K562 (cell line): Measurements from ENCODE around the gene METAP1. TPM values are rescaled to one million over a fixed set of nuclear protein-coding genes. Genes with fewer than 3 reads are reported as not detected.

Experiments used
- ATAC-seq: fragments of 200-7000 bp; cut with Tn5 transposase; 3 replicates; pipeline ENCODE4 v1.9.1; 2020; ENCODE audit warnings: moderate library complexity
- BruUV-seq: library from RNA; stranded (reverse); fragments of 400-500 nt; replicated peaks from 2 replicates; lab custom pipeline; 2021; lab: Mats Ljungman, UMichigan
- CTCF ChIA-PET: fragments of 300-600 bp; formaldehyde crosslinking; extraction: SDS; loops from one replicate; lab custom pipeline; 2021; ENCODE audit warnings: low intra/inter-chr PET ratio; lab: Yijun Ruan, JAX
- POLR2A ChIA-PET: fragments of 300-600, 350-650 bp; sonication (Branson Sonifier 250); formaldehyde crosslinking; extraction: SDS; loops from one replicate; lab custom pipeline; 2021; ENCODE audit warnings: antibody characterized with exemption, inconsistent platforms; lab: Yijun Ruan, JAX
- DNase-seq, 4 experiments: peaks; one replicate each; pipeline versions ENCODE4 v3.0.0 to v3.0.0-alpha.2; 2011 to 2018; ENCODE audit warnings: low spot score in 3 of 4, mixed read lengths in 3 of 4; ENCODE audit errors: extremely low read depth in 1 of 4
- FAIRE-seq: peaks from 2 replicates; lab custom pipeline; 2011; peaks lifted over from hg19 to GRCh38; lab: Jason Lieb, UNC
- H2AFZ ChIP-seq: 2 replicates; pipeline ENCODE4 v1.6.0; 2011; ENCODE audit warnings: low read depth, low read length, control low read depth, inconsistent platforms
- H3K27ac ChIP-seq: fragments of 200-600 bp; 3 replicates; pipeline ENCODE4 v1.8.0; 2011; ENCODE audit warnings: low read depth, mild to moderate bottlenecking, control low read depth, inconsistent platforms, low read length, moderate library complexity, mixed read lengths; ENCODE audit errors: extremely low read depth
- H3K27me3 ChIP-seq, 2 experiments: fragments of 300-600 bp in 1 of 2; 2 replicates in 1 of 2; 3 replicates in 1 of 2; pipeline versions ENCODE4 v1.6.0 to v1.8.0; 2011; ENCODE audit warnings: inconsistent platforms in 2 of 2, low read length in 2 of 2, mild to moderate bottlenecking in 1 of 2, mixed read lengths in 1 of 2, moderate library complexity in 1 of 2; ENCODE audit not compliant: control insufficient read depth in 2 of 2, insufficient read depth in 2 of 2
- H3K36me3 ChIP-seq: fragments of 300-600 bp; 3 replicates; pipeline ENCODE4 v1.8.0; 2011; ENCODE audit warnings: mild to moderate bottlenecking, low read length, inconsistent platforms; ENCODE audit not compliant: control insufficient read depth, insufficient read depth
- H3K4me1 ChIP-seq, 2 experiments: fragments of 200-600 bp in 1 of 2; replicated peaks in 1 of 2; 2 replicates in 1 of 2; 3 replicates in 1 of 2; pipeline versions ENCODE4 v1.5.1 to v1.8.0; 2011; ENCODE audit warnings: inconsistent platforms in 2 of 2, low read length in 2 of 2, mild to moderate bottlenecking in 1 of 2, mixed read lengths in 1 of 2, moderate library complexity in 1 of 2; ENCODE audit not compliant: control insufficient read depth in 2 of 2, insufficient read depth in 2 of 2
- H3K4me2 ChIP-seq: 2 replicates; pipeline ENCODE4 v1.6.1; 2011; ENCODE audit warnings: low read length, control low read depth, inconsistent platforms, mixed read lengths; ENCODE audit not compliant: insufficient read depth
- H3K4me3 ChIP-seq: fragments of 200-600 bp; sonication (generic), shearing (Covaris generic); 2 replicates; pipeline ENCODE4 v1.5.1; 2016; ENCODE audit warnings: control low read depth, inconsistent platforms
- H3K79me2 ChIP-seq: fragments of 200-600 bp; 3 replicates; pipeline ENCODE4 v1.8.0; 2011; ENCODE audit warnings: low read length, inconsistent platforms; ENCODE audit not compliant: control insufficient read depth, insufficient read depth
- H3K9ac ChIP-seq, 2 experiments: 2 replicates each; pipeline versions ENCODE4 v1.6.0 to v1.6.1; 2011; ENCODE audit warnings: low read depth in 2 of 2, low read length in 2 of 2, control low read depth in 1 of 2, inconsistent platforms in 1 of 2, mild to moderate bottlenecking in 1 of 2, mixed read lengths in 1 of 2; ENCODE audit not compliant: insufficient read depth in 1 of 2
- H3K9me1 ChIP-seq: one replicate; pipeline ENCODE4 v1.6.0; 2011; ENCODE audit warnings: inconsistent platforms, mild to moderate bottlenecking, low read length, moderate library complexity; ENCODE audit not compliant: control insufficient read depth, insufficient read depth
- H3K9me3 ChIP-seq: replicated peaks from 2 replicates; pipeline ENCODE4 v1.5.1; 2011; ENCODE audit warnings: low read depth, low read length, inconsistent platforms; ENCODE audit not compliant: control insufficient read depth, insufficient read depth
- H4K20me1 ChIP-seq: replicated peaks from 2 replicates; pipeline ENCODE4 v1.6.1; 2011; ENCODE audit warnings: low read length, inconsistent platforms, mixed read lengths; ENCODE audit not compliant: control insufficient read depth, insufficient read depth
- ARID2 ChIP-seq: fragments of 450-650 bp; IDR thresholded peaks from 2 replicates; pipeline ENCODE4 v1.6.1; 2017; ENCODE audit warnings: antibody characterized with exemption, mild to moderate bottlenecking
- BCLAF1 ChIP-seq, 2 experiments: fragments of 450-650 bp in 1 of 2; IDR thresholded peaks; 2 replicates each; pipeline ENCODE4 v1.6.1; 2011 to 2017; ENCODE audit warnings: low read depth in 2 of 2, antibody characterized with exemption in 1 of 2, borderline replicate concordance in 1 of 2, low read length in 1 of 2, mild to moderate bottlenecking in 1 of 2, mixed read lengths in 1 of 2; ENCODE audit not compliant: control insufficient read depth in 1 of 2
- BRD4 ChIP-seq: fragments of 200-600 bp; sonication (generic); IDR thresholded peaks from 2 replicates; pipeline ENCODE4 v1.6.1; 2017; ENCODE audit warnings: inconsistent platforms
- BRF1 ChIP-seq: IDR thresholded peaks from 3 replicates; pipeline ENCODE4 v1.6.1; 2011; ENCODE audit warnings: borderline replicate concordance, mild to moderate bottlenecking; ENCODE audit not compliant: insufficient read length; ENCODE audit errors: extremely low read depth
- C11orf30 ChIP-seq: fragments of 450-650 bp; IDR thresholded peaks from 2 replicates; pipeline ENCODE4 v1.6.1; 2016; ENCODE audit warnings: low read depth, mild to moderate bottlenecking
- E2F8 ChIP-seq: fragments of 450-650 bp; IDR thresholded peaks from 2 replicates; pipeline ENCODE4 v1.7.1; 2018; ENCODE audit warnings: mild to moderate bottlenecking, low read depth; ENCODE audit not compliant: partially characterized antibody
- FOSL1 ChIP-seq: fragments of 200-800 bp; sonication (Bioruptor generic); conservative IDR thresholded peaks from 2 replicates; pipeline ENCODE4 v1.6.1; 2016; ENCODE audit warnings: missing genetic modification characterization, missing compliant biosample characterization
- JUND ChIP-seq, 2 experiments: IDR thresholded peaks; 2 replicates in 1 of 2; 3 replicates in 1 of 2; pipeline ENCODE4 v1.6.1; 2011; ENCODE audit warnings: borderline replicate concordance in 2 of 2, low read depth in 2 of 2, low read length in 2 of 2, improper control_type of control experiment in 1 of 2, missing biosample characterization in 1 of 2, missing genetic modification characterization in 1 of 2, missing genetic modification reagents in 1 of 2
- MAZ ChIP-seq, 2 experiments: fragments of 450-650 bp in 1 of 2; sonication (generic) in 1 of 2; formaldehyde crosslinking; IDR thresholded peaks in 1 of 2; conservative IDR thresholded peaks in 1 of 2; 2 replicates each; pipeline versions ENCODE4 v1.4.0 to v1.5.0; 2020; ENCODE audit warnings: mild to moderate bottlenecking in 1 of 2, missing genetic modification reagents in 1 of 2
- NR1H2 ChIP-seq: sonication (generic); formaldehyde crosslinking; IDR thresholded peaks from 2 replicates; pipeline ENCODE4 v1.4.0; 2020; ENCODE audit warnings: mild to moderate bottlenecking, missing genetic modification reagents
- POLR2A ChIP-seq: fragments of 450-650 bp; conservative IDR thresholded peaks from 2 replicates; pipeline ENCODE4 v1.6.1; 2016
- RBM25 ChIP-seq: fragments of 200-400 bp; formaldehyde crosslinking; IDR thresholded peaks from 2 replicates; pipeline ENCODE4 v1.6.1; 2018; ENCODE audit warnings: low read length, low read depth, moderate library complexity; ENCODE audit not compliant: severe bottlenecking
- SMARCA5 ChIP-seq: fragments of 450-650 bp; IDR thresholded peaks from 2 replicates; pipeline ENCODE4 v1.6.1; 2016
- SOX6 ChIP-seq: fragments of 450-650 bp; IDR thresholded peaks from 2 replicates; pipeline ENCODE4 v1.6.1; 2014; ENCODE audit warnings: mild to moderate bottlenecking
- SPI1 ChIP-seq: IDR thresholded peaks from 2 replicates; pipeline ENCODE4 v1.6.1; 2011; ENCODE audit warnings: low read depth, low read length, control low read depth, borderline replicate concordance
- ZNF316 ChIP-seq: fragments of 450-650 bp; IDR thresholded peaks from 2 replicates; pipeline ENCODE4 v1.6.1; 2016
- ZNF583 ChIP-seq: fragments of 250-450 bp; sonication (Bioruptor Pico); IDR thresholded peaks from 2 replicates; pipeline ENCODE4 v1.4.0; 2020
- WGBS: fragments of 100-300 bp; shearing (Covaris generic); methylation state at CpG from one replicate; pipeline ENCODE4 v1.1.6; 2016; ENCODE audit warnings: low coverage, mixed read lengths; ENCODE audit not compliant: insufficient coverage; ENCODE audit errors: missing lambda C conversion rate; 5-methylcytosine and 5-hydroxymethylcytosine counted together
- in situ Hi-C: fragments of 300-500 bp; cut with MboI; formaldehyde crosslinking; loops from 4 replicates; pipeline ENCODE4 v1.15.0; 2018; ENCODE audit warnings: inconsistent platforms, mixed read lengths
- intact Hi-C: fragments of 100-400 bp; cut with micrococcal nuclease; formaldehyde crosslinking; loops from 2 replicates; pipeline ENCODE4 v1.14.2; 2022
- polyA plus RNA-seq, 8 experiments: library from polyadenylated mRNA; depleted of rRNA in 4 of 8; stranded (reverse) in 5 of 8; unstranded in 3 of 8; fragments of >200 nt; fragmentation: Nextera tagmentation in 2 of 8; fragmentation: Illumina TruSeq in 1 of 8; extraction: Ambion mirVana in 2 of 8; extraction: Trizol in 1 of 8; gene quantifications; 2 replicates each; pipeline versions ENCODE4 v1.2.1 to v1.2.3, GENCODE V29; 2011 to 2014; ENCODE audit warnings: inconsistent platforms in 1 of 8, missing spikeins in 1 of 8
- total RNA-seq, 7 experiments: library from RNA; depleted of rRNA in 6 of 7; stranded (reverse); fragments of >200 nt in 6 of 7; fragmentation: Illumina TruSeq in 2 of 7; extraction: Trizol in 2 of 7; gene quantifications; 2 replicates each; pipeline versions ENCODE4 v1.2.1 to v1.2.3, GENCODE V29; 2011 to 2021; ENCODE audit warnings: low replicate concordance in 1 of 7

Gene METAP1
- total and polyA plus RNA-seq, 9 of the 15 experiments (the other 6 are each of a cell fraction or from before 2014, with no cell fraction given), result 31.4 to 77.6 (median 59.5) TPM

- ChIA-PET CTCF (no interaction called here), POLR2A (interaction anchor here (0.7 to 1.0 kb wide), 2 partner anchors 22 to 855 kb away, joined by 3 to 4 read pairs; partner anchors contain the start of gene EIF4E)
- ATAC-seq, result peak; percentile 59
- Histone ChIP-seq H3K4me1 (no peaks in the 10 kb centered on the region; a peak in 2 of 5 replicates), H3K9ac (no peak overlapping the region; a peak in 1 of 4 replicates), H3K9me1 (no peaks in the 10 kb centered on the region), H3K36me3 (no peaks in the 10 kb centered on the region), H3K4me3 (no peak overlapping the region), H3K79me2 (no peaks in the 10 kb centered on the region), H2AFZ (0 out of 2 replicates have a peak overlapping the region, but pooled peaks have one; percentile 30), H3K9me3 (no peaks in the 10 kb centered on the region), H3K27me3 (no peaks in the 10 kb centered on the region), H3K4me2 (no peak overlapping the region), H4K20me1 (no peaks in the 10 kb centered on the region), H3K27ac (no peak overlapping the region)
- no TSS peak for BruUV-seq
- 33% methylated on average over 1 of the region's 1 CpG for WGBS
- intact Hi-C loops (no loop called here), in situ Hi-C loops (no loop called here)
- peak in 1 of 4 experiments; percentile 37 for DNase-seq
- FAIRE-seq, result peak; percentile 74
- TF ChIP-seq JUND (IDR thresholded peaks at IDR 0.05; ENCODE audit: borderline replicate concordance, low read depth, low read length), result peak; percentile 50; the same call in 1 of the 2 replicates
- TF ChIP-seq JUND (tag; IDR thresholded peaks at IDR 0.05; ENCODE audit: borderline replicate concordance, low read depth, low read length), result no peak; the same call in 2 of the 3 replicates
- no peak for TF ChIP-seq ZNF583 (CRISPR knock-in tag)
- TF ChIP-seq ARID2, result no peak
- TF ChIP-seq E2F8, result no peak
- no peak for TF ChIP-seq SOX6
- TF ChIP-seq C11orf30, result 0 out of 2 replicates have a peak, but pooled peaks have one; percentile 5
- no peak for TF ChIP-seq MAZ (CRISPR knock-in tag; conservative IDR thresholded peaks at IDR 0.05 in 1 of 2, IDR thresholded peaks at IDR 0.05 in 1 of 2)
- 0 out of 2 replicates have a peak, but pooled peaks have one; percentile 32 for TF ChIP-seq SPI1
- TF ChIP-seq ZNF316, result peak; percentile 27; the same call in 1 of the 2 replicates
- TF ChIP-seq FOSL1, result peak; percentile 55
- no peak for TF ChIP-seq BRD4
- TF ChIP-seq RBM25, result no peak
- TF ChIP-seq POLR2A, result no peak
- TF ChIP-seq NR1H2 (CRISPR knock-in tag), result no peak
- TF ChIP-seq BRF1, result no peak
- TF ChIP-seq BCLAF1 (IDR thresholded peaks at IDR 0.05; ENCODE audit: borderline replicate concordance in 1 of 2, control insufficient read depth in 1 of 2, low read depth in 2 of 2, low read length in 1 of 2), result no peak
- TF ChIP-seq SMARCA5, result no peak
Measured at GRCh38 chr4:98950925-98951324, 44.6 kb upstream of the METAP1 start.
